ENCODE measurements around the gene MED12L. TPM values are rescaled to one million over a fixed set of nuclear protein-coding genes. Genes with fewer than 3 reads are reported as not detected.
A peak's percentile ranks its signal among the peaks of the same experiment; 100 is the strongest.

Gene MED12L
- total and polyA plus RNA-seq, 9 of the 15 experiments (the other 6 are each of a cell fraction or from before 2014, with no cell fraction given): not detected

DNA sequence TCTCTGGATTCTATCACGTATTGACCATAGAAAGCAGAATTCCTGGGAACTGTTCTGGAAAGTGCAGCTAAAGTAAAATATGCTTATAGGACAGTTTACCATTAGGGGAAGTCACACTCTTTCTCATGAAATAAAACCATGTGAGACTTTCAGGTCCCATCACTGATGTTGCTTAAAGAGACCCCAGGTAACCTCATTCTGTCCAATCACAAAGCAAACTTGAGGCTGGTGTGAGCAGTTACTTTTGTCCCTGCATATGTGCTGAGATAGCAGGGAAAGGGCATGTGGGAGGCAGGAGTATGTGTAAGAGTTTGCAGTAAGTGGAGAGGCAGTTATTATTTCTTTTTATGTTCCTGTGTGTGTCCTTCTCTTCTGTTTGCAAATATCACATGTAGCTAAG is 215.1 kb downstream of the MED12L start:
- Histone ChIP-seq H3K4me2 (ENCODE audit: insufficient read depth, low read length) (no peak overlapping the region), H3K9me3 (replicated peaks; ENCODE audit: control insufficient read depth, insufficient read depth, low read depth, low read length) (no peaks in the 10 kb centered on the region), H3K36me3 (ENCODE audit: control insufficient read depth, insufficient read depth, low read length) (no peaks in the 10 kb centered on the region), H2AFZ (ENCODE audit: low read depth, low read length) (no peak overlapping the region), H3K4me1 (replicated peaks in 1 of 2; ENCODE audit: control insufficient read depth in 2 of 2, insufficient read depth in 2 of 2, low read length in 2 of 2) (no peaks in the 10 kb centered on the region), H3K9me1 (ENCODE audit: control insufficient read depth, insufficient read depth, low read length) (no peaks in the 10 kb centered on the region), H4K20me1 (replicated peaks; ENCODE audit: control insufficient read depth, insufficient read depth, low read length) (no peaks in the 10 kb centered on the region; the same call in 1 of the 2 replicates), H3K79me2 (ENCODE audit: control insufficient read depth, insufficient read depth, low read length) (no peaks in the 10 kb centered on the region), H3K27ac (ENCODE audit: extremely low read depth, low read depth, low read length) (no peak overlapping the region), H3K4me3 (no peak overlapping the region), H3K9ac (ENCODE audit: insufficient read depth in 1 of 2, low read depth in 2 of 2, low read length in 2 of 2) (no peak overlapping the region), H3K27me3 (ENCODE audit: control insufficient read depth in 2 of 2, insufficient read depth in 2 of 2, low read length in 2 of 2) (peaks cover 3 to 9% of the 10 kb centered on the region in 2 experiments; a peak in 3 of 5 replicates)
- ATAC-seq (no peak), FAIRE-seq (no peak), DNase-seq (ENCODE audit: extremely low read depth in 1 of 4, low spot score in 3 of 4) (no peak)
- in situ Hi-C loops (cut with MboI): no loop called here
- BruUV-seq (replicated peaks): no TSS peak
- ChIA-PET POLR2A (interaction anchor here (0.6 to 0.7 kb wide), 2 partner anchors 9 to 40 kb away, joined by 3 read pairs; no protein-coding TSS in a partner anchor), CTCF (ENCODE audit: low intra/inter-chr PET ratio) (no interaction called here)
- TF ChIP-seq, protein P1, sequence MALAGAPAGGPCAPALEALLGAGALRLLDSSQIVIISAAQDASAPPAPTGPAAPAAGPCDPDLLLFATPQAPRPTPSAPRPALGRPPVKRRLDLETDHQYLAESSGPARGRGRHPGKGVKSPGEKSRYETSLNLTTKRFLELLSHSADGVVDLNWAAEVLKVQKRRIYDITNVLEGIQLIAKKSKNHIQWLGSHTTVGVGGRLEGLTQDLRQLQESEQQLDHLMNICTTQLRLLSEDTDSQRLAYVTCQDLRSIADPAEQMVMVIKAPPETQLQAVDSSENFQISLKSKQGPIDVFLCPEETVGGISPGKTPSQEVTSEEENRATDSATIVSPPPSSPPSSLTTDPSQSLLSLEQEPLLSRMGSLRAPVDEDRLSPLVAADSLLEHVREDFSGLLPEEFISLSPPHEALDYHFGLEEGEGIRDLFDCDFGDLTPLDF (CRISPR knock-in tag; IDR thresholded peaks at IDR 0.05): no peak
- TF ChIP-seq ZNF316 (IDR thresholded peaks at IDR 0.05): peak; percentile 22; the same call in 1 of the 2 replicates
- TF ChIP-seq HDAC2 (IDR thresholded peaks at IDR 0.05): no peak
- WGBS (ENCODE audit: insufficient coverage, low coverage, missing lambda C conversion rate): 0% methylated on average over 1 of the region's 1 CpG
- intact Hi-C loops (cut with micrococcal nuclease): no loop called here

DNA sequence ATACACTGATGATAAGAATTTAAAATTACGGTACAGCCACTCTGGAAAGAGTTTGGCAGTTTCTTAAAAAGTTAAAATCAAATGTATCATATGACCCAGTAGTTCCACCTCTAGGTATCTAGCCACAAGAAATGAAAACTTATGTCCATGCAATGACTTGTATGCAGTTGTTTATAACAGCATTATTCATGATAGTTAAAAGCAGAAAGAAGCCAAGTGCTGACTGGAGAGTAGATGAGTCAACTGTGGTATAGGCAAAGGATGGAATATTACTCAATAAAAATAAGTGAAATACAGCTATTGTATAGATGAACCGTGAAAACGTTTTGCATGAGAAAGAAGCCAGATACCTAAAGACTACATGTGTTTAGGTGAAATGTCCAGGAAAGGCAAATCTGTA is 216.3 kb downstream of the MED12L start:
- no peak overlapping the region for H2AFZ ChIP-seq (ENCODE audit: low read depth, low read length)
- H4K20me1 ChIP-seq (replicated peaks; ENCODE audit: control insufficient read depth, insufficient read depth, low read length): no peaks in the 10 kb centered on the region; the same call in 1 of the 2 replicates
- H3K9me3 ChIP-seq (replicated peaks; ENCODE audit: control insufficient read depth, insufficient read depth, low read depth, low read length): no peaks in the 10 kb centered on the region
- no peaks in the 10 kb centered on the region for H3K4me1 ChIP-seq (replicated peaks in 1 of 2; ENCODE audit: control insufficient read depth in 2 of 2, insufficient read depth in 2 of 2, low read length in 2 of 2)
- intact Hi-C loops (cut with micrococcal nuclease): no loop called here
- H3K79me2 ChIP-seq (ENCODE audit: control insufficient read depth, insufficient read depth, low read length): no peaks in the 10 kb centered on the region
- ChIA-PET POLR2A (no interaction called here), CTCF (ENCODE audit: low intra/inter-chr PET ratio) (no interaction called here)
- no peak for FAIRE-seq
- DNase-seq (ENCODE audit: extremely low read depth in 1 of 4, low spot score in 3 of 4): no peak
- H3K4me2 ChIP-seq (ENCODE audit: insufficient read depth, low read length): no peak overlapping the region
- H3K27me3 ChIP-seq (ENCODE audit: control insufficient read depth in 2 of 2, insufficient read depth in 2 of 2, low read length in 2 of 2): peaks cover 3 to 9% of the 10 kb centered on the region in 2 experiments; a peak in 3 of 5 replicates
- H3K4me3 ChIP-seq: no peak overlapping the region
- H3K9ac ChIP-seq (ENCODE audit: insufficient read depth in 1 of 2, low read depth in 2 of 2, low read length in 2 of 2): no peak overlapping the region
- H3K36me3 ChIP-seq (ENCODE audit: control insufficient read depth, insufficient read depth, low read length): no peaks in the 10 kb centered on the region
- peaks cover 3% of the 10 kb centered on the region for H3K9me1 ChIP-seq (ENCODE audit: control insufficient read depth, insufficient read depth, low read length)
- 3% methylated on average over 3 of the region's 3 CpGs for WGBS (ENCODE audit: insufficient coverage, low coverage, missing lambda C conversion rate)
- BruUV-seq (replicated peaks): no TSS peak
- in situ Hi-C loops (cut with MboI): no loop called here
- H3K27ac ChIP-seq (ENCODE audit: extremely low read depth, low read depth, low read length): no peak overlapping the region
- no peak for ATAC-seq
- TF ChIP-seq OTX1 (CRISPR knock-in tag; IDR thresholded peaks at IDR 0.05) (no peak), ETV5 (CRISPR knock-in tag; IDR thresholded peaks at IDR 0.05; ENCODE audit: low read depth) (no peak), SREBF2 (CRISPR knock-in tag; IDR thresholded peaks at IDR 0.05) (no peak), SMC3 (conservative IDR thresholded peaks at IDR 0.05; ENCODE audit: insufficient read depth, low read depth, low read length) (no peak), LARP7 (IDR thresholded peaks at IDR 0.05) (no peak)
- TF ChIP-seq, protein P2, sequence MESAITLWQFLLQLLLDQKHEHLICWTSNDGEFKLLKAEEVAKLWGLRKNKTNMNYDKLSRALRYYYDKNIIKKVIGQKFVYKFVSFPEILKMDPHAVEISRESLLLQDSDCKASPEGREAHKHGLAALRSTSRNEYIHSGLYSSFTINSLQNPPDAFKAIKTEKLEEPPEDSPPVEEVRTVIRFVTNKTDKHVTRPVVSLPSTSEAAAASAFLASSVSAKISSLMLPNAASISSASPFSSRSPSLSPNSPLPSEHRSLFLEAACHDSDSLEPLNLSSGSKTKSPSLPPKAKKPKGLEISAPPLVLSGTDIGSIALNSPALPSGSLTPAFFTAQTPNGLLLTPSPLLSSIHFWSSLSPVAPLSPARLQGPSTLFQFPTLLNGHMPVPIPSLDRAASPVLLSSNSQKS (CRISPR knock-in tag; IDR thresholded peaks at IDR 0.05): no peak
- TF ChIP-seq, protein P3, sequence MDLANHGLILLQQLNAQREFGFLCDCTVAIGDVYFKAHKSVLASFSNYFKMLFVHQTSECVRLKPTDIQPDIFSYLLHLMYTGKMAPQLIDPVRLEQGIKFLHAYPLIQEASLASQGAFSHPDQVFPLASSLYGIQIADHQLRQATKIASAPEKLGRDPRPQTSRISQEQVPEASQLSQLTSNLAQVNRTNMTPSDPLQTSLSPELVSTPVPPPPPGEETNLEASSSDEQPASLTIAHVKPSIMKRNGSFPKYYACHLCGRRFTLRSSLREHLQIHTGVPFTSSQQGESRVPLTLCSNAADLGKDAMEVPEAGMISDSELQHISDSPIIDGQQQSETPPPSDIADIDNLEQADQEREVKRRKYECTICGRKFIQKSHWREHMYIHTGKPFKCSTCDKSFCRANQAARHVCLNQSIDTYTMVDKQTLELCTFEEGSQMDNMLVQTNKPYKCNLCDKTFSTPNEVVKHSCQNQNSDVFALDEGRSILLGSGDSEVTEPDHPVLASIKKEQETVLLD (IDR thresholded peaks at IDR 0.05): no peak
- TF ChIP-seq, protein P4, sequence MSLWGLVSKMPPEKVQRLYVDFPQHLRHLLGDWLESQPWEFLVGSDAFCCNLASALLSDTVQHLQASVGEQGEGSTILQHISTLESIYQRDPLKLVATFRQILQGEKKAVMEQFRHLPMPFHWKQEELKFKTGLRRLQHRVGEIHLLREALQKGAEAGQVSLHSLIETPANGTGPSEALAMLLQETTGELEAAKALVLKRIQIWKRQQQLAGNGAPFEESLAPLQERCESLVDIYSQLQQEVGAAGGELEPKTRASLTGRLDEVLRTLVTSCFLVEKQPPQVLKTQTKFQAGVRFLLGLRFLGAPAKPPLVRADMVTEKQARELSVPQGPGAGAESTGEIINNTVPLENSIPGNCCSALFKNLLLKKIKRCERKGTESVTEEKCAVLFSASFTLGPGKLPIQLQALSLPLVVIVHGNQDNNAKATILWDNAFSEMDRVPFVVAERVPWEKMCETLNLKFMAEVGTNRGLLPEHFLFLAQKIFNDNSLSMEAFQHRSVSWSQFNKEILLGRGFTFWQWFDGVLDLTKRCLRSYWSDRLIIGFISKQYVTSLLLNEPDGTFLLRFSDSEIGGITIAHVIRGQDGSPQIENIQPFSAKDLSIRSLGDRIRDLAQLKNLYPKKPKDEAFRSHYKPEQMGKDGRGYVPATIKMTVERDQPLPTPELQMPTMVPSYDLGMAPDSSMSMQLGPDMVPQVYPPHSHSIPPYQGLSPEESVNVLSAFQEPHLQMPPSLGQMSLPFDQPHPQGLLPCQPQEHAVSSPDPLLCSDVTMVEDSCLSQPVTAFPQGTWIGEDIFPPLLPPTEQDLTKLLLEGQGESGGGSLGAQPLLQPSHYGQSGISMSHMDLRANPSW (CRISPR knock-in tag; IDR thresholded peaks at IDR 0.05): no peak

Measured in K562 (cell line).